NCI-H146 (cell line): ENCODE results near the gene CDH12.
"Not testable (repeated sequence)": the region's sequence is repeated elsewhere in the genome, so short reads cannot be mapped to it uniquely, and the experiment has no call there.

Source experiments
- DNase-seq: peaks from one replicate; lab custom pipeline; 2025; lab: John Stamatoyannopoulos, UW

Gene CDH12

DNA sequence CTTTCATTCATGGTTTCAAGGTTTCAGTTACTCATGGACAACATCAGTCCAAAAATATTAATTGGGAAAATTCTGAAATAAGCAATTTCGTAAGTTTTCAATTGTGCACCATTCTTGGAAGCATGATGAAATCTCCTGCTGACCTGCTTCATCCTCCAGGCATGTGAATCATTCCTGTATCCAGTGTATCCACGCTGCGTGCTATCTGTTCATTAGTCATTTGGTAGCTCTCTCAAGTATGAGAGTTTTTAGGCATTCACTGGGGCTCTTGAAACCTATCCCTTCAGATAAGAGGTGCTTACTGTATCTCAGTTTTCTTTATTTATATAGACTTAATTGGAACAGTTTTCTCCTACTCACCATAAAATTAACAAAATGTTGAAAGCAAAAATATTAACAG lies 293.0 kb downstream of the CDH12 start:
- no peak for DNase-seq

DNA sequence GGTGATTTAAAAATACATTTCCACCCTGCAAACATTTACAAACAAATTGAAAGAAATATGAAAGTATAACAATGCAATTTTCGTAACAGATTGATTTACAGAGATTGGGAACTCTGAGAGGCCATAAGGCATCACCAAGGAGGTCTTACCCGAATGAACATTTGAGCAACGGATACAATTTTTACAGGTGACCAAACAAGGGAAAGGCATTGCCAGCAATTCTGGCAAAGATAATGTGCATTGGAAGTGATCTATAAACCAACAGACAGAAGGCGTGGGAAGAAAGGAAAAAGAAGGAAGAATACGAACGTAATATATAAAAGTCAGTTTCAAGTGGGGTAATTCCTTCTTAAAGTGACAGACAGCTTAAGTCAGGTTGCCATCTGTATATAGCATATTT lies 295.9 kb downstream of the CDH12 start:
- DNase-seq: no peak

DNA sequence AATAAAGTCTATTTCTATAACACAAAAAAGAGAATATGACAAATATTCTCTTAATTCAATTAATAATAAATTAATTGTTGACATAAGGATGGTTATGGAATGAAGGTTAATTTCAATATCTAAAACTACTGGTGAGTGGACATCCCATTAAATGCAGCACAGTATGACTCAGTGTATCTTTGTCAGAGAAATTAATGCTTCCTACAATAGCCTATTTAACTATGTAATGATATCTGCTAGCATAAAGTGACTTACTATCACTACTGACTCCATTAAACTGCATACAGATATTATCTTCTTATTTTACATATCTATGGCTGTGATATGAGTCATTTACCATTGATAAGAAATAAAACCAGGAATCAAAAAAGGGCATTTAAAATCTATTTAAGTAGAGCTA lies 298.7 kb downstream of the CDH12 start:
- DNase-seq: no peak

DNA sequence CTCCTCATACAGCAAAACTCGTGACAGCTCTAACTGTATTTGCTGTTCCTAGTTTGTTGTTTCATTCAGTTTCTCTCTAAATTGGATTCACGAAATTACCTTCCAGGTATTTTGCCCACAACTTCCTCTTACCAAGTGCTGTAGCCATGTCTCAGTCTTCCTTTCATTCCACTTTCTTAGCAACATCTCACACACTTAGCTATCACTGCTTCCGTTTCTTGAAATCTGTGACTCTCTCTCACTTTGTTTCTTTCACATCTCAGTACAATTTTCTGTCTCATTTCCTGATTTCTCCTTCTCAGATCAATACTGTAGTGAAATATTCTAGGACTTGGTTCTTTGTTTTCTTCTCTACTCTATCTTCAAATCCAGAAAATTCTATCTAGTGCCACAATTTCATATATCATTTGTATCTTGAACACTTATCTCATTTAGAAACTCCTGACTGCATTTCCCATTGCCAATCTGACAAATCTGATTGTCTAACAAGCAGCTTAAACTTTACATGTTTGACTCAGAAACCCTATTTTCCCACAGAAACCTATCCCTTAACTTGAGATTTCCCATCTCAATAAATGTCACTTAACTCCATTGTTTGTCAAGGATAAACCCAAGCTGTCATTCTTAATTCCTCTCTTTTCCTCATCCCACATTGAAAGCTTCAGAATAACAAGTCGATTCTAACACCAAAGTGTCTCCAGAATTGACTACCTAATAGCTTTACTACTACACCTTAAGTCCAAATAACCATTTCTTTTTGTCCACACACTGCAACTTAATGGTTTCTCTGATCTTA lies 303.1 kb downstream of the CDH12 start:
- no peak for DNase-seq

DNA sequence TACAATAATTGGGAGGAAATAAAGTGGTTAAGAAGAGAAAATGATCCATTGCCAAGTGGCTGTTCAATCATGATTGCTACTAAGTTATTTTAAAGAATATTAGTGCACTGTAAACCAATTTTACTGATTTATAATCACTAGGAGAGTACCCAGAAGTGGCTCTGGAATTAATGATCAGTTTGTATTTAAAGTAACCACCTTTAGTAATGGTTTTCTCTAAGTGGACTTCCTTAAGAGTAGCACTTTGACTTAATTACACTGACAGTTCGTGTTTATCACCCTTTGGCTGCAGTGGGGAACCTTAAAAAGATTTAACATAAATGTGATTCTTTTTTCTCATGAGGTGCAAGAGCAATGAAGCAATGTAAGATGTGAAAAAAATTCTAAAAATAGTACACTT lies 310.8 kb downstream of the CDH12 start:
- no peak for DNase-seq

DNA sequence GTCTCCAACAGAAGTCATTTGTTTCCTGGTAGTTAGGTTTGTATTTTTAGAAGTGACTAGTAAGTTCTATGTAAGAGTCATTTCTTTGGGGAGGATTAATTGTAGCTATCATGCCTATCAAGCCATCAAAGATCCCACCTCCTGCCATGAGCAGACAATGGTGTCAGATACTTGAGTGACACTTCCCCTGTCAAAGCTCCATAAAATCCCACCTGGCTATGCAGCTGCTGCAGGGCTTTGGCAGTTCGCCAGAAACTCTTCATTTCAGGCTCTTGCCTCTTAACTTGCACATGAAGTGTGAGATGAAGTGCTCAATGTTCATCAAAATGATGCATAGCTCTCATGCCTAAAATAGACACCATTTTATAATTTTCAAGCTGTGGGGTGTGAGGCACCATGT lies 312.1 kb downstream of the CDH12 start:
- DNase-seq: peak; percentile 23

DNA sequence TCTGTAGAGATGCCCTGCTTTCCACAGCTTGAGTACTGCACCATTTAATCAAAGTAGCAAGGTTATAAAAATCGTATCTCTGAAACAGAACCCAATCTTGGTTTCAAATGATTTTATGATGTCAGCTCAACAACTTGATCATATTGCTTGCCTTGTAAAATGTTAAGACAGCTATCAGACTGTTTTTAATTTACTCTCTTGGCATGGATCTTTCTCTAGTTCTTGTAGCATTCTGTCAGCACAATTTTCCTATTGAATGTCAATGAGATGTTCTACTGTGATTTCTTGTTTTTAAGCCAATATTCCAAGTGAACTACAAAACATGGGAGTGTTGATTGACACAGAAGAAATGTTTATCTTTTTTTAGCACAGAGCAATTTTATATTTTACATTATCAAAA lies 313.4 kb downstream of the CDH12 start:
- no peak for DNase-seq

DNA sequence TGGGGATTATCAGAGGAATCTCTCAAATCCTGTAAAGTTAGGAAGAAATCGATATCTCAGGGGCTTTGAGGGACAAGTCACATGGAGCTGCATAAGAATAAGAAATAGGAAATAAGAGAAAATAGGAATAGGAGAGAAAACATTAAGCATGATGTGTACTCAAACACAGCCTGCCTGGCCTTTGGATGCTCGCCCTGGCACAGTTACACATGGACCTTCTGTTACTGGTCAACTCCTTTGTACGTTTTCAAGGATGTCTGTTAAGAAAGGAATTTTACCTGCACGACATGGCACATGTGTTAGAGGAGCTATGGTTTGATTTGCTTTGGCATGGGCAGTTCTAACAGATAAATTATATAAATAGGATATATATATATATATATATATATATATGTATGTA lies 321.2 kb downstream of the CDH12 start:
- no peak for DNase-seq

DNA sequence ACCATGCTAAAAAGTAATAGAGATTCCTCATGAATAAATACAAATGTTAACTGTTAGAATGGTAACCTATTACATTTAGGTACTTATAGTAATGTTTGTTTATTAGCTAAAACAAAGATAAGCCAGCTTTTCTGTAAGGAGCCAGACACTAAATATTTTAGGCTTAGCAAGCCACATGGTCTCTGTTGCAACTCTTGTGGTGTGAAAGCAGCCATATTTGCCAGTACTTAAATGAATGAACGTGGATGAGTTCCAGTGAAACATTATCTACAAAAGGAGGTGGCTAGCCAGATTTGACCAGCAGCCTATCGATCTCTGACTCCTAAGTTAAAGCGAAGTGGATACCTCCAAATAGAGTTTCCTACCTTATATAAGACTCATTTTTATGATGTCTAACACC lies 331.6 kb downstream of the CDH12 start:
- no peak for DNase-seq

DNA sequence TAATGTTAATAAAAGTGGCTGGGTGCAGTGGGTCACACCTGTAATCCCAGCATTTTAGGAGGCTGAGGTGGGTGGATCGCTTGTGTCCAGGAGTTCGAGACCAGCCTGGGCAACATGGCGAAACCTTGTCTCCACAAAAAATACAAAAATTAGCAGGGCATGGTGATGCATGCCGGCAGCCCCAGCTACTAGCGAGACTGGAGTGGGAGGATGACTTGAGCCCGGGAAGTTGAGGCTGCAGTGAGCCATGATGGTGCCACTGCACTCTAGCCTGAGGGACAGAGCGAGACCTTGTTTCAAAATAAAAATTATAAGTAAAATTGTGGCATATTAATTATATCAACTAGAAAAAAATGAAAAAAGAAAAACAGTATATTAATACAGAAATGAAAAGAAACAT lies 336.6 kb downstream of the CDH12 start:
- not testable (repeated sequence) for DNase-seq

DNA sequence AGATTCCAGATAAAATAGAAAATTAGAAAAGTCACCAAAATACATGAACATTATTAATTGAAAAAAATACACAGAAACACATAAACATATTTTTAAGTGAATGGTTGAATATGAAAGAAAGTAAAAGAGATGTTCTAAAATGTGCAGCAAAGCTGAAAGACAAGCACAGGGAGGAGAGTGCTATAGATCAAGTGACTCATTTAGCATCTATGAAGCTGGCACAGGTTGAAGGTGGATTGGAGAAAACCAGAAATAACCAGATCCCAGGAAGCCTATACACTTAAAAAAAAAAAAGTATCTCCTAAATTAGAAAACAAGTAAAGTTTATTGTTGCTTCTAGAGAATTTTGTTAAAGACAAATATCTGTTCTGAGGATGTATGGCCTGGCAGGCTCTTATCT lies 338.9 kb downstream of the CDH12 start:
- no peak for DNase-seq

DNA sequence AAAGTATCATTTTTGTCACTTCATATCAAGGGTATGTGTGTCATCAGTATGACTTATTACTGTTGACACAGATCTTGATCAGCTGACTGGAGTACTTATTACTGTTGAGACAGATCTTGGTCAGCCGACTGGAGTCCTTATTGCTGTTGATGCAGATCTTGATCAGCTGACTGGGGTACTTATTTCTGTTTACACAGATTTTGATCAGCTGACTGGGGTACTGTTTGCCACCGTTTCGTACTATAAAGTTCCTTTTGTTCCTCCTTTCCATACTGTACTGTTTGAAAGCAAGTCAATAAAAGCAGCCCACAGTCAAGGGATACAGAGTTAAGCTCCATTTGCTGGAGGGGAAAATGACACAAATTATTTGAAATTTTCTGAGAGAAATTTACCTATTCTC lies 347.3 kb downstream of the CDH12 start:
- DNase-seq: no peak

DNA sequence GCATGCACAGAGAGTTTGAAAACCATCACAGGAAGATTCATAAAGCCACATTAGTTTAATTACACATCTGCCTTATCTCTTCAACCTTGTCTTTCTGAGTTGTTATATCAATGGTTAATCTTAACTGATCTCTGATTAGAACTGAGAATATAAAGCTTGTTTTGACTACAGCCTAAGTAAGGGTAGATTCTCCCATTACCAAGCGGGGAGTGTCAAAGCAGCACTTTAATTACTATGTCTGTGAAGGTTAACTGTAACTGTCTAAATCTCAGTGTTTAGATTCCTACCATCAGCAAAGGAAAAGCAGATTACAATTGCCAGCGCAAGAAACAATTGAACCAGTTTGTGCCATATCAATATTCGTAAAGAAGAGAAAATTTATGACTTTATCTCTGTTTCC lies 348.7 kb downstream of the CDH12 start:
- no peak for DNase-seq

DNA sequence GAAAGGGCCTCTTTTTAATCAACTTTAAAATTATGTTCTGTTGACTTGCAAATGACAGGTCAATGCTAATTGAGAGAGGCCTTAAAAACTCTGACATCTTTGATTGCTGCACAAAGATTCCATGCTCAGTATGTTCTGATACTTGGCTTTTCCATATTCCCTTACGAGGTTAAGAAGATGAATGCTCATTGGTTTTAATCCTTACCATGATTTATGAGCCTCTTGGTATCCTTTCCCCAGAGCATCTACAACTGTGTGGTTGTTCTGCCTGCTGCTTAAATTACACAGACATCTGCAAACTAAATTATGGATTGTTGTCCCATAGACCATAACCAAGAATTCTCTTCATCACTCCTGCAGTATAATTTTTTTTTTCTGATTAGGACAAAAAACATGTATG lies 352.6 kb downstream of the CDH12 start:
- DNase-seq: no peak

DNA sequence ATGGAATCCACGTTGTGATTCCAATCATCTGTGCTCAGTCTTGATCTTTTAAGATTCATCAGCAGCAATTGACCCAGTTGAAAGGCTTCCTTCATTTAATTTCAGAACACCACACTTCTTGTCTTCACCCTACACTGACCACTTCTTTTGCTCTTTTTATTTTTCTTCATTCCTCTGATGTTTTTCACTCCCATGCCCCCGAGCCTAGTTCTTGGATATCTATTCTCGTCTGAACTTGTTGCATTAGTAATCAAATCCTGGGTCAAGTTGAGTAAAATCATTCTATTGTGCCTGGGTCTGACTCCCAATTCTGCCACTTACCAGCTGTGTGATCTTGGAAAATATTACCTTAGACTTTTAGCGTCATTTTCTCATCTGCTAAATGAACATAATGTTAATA lies 356.5 kb downstream of the CDH12 start:
- no peak for DNase-seq

DNA sequence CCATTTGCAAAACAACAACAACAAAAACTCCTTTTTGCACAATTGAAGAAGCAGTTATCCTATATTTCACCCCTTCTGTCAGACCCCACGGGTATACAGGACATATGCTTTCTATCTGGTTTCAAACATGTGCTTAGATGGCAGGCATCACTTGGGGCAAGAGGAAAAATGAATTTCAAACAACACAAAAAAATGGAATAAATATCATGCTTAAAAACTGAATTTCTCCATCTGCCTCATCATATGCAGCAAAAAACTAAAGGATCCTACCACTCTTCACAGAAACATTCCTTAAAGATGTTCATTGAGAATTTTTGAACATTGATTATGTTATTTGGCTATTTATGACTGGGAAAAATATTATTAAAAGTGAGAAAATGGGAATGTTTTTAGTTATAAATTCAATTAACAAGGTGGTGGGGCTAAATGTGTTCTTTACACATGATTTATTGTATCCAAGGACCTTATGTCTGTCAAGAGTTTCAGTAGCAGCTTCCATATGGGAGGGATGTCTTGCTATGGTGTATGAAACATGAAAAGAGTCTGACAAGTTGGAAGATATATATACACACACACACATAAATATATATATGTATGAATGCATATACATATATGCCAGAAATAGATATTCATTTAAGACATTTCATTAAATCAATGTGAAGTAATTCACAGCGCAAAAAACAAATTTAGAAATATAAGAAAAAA lies 358.0 kb downstream of the CDH12 start:
- no peak for DNase-seq

DNA sequence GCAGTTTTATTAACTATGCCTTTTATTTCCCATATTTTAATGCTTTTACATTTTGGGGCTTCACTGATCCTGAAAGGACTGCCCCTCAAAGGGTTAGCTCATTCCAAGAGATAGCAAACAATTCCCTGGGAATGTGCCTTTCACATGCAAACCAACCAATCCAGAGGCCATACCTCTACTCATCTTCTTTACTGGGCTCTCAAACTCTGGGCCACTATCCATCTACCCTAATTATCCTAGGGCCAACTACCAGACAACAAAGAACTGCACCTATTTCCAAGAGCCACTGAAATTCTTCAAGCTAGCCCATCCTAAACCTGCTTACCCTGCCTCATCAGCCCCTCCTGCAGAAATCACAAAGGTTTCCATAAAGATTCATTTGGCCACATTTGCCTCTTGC lies 364.7 kb downstream of the CDH12 start:
- no peak for DNase-seq

DNA sequence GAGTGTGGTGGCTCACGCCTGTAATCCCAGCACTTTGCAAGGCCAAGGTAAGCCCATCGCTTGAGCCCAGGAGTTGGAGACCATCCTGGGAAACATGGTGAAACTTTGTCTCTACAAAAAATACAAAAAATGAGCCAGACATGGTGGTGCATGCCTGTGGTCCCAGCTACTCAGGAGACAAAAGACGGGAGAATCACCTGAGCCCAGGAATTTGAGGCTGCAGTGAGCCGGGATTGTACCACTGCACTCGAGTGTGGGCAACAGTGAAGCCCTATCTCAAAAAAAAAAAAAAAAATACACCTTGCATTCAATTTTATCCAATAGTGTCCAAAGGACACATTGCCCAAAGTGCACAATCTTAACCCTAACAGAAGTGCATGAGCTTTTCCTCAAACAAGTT lies 372.8 kb downstream of the CDH12 start:
- no peak for DNase-seq

DNA sequence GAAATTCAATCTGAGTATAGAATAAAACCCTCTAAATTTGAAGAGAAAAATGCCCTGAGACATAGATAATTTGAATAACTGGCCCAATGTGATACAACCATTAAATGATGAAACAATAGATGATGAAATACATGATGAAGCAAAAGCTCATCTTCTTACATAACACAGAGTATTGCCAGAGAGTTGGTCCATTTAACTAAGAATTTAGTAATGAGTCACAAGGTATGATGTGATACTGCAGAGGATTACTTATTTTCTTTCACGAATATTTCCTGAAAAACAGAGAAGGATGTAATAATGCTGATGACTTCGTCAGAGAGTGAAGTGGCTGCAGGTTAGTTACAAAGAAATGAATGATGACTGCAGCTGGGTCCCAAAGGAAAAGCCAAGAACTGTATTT lies 379.3 kb downstream of the CDH12 start:
- DNase-seq: no peak

DNA sequence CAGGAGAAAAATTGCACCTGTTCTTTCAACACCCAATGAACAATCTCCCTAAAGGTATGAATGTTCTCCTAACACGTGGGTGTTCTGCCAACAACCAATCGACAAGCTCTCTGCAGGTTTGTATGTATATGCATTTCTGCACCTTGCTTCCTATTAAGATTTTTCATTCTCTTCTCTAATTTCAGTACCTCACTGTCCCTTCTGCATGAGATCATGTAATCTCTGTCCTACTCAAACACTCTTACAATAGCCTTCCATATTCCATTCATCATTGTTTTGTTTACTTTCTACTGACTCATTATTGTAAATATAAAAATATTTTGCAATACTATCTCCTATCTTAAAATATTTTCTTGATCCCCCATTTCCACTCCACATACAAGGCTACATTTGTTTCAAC lies 382.0 kb downstream of the CDH12 start:
- no peak for DNase-seq

DNA sequence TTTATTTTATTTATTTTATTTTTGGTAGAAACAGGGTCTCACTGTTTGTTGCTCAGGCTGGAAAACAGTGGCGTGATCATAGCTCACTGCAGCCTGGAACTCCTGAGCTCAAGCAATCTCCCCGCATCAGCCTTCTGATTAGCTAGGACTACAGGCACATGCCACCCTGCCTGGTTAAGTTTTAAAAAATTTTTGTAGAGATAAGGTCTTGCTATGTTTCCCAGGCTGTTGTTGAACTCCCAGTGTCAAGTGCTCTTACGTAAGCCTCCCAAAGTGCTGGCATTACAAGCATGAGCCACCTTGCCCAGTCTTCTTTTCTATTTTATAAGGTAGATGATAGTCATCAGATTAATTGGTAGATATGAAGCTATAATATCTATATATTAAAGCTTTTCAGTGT lies 382.7 kb downstream of the CDH12 start:
- no peak for DNase-seq

DNA sequence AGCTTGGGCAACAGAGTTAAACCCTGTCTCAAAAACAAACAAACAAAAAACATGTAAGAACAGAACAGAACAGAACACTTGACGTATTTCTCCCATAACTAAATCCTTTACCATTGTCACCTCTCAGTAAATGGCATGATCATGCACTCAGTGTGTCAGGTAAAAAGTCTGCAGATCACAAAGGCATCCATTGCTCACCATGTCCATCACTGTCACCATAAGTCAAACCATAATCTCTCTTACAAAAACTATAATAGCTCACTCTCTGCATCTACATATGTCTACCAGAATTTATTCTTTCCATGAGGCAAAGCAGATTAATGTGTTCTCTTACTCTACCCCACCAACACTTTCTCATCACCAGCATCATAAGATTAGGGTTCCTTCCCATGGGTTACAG lies 387.5 kb downstream of the CDH12 start:
- no peak for DNase-seq

DNA sequence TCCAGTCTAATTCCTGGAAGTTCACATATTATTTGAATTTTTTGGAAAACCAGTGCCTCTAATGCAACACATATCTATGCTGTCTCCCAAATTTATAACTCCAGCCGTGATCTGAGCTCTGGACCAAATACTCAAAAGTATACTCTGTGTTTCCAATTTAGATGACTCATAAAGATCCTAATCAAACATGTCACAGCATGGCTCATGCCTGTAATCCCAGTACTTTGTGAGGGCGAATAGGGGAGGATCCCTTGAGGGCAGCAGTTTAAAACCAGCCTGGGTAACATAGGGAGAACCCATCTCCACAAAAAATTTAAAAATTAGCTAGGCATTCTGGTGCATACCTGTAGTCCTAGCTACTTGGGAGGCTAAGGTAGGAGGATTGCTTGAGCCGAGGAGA lies 388.0 kb downstream of the CDH12 start:
- no peak for DNase-seq

DNA sequence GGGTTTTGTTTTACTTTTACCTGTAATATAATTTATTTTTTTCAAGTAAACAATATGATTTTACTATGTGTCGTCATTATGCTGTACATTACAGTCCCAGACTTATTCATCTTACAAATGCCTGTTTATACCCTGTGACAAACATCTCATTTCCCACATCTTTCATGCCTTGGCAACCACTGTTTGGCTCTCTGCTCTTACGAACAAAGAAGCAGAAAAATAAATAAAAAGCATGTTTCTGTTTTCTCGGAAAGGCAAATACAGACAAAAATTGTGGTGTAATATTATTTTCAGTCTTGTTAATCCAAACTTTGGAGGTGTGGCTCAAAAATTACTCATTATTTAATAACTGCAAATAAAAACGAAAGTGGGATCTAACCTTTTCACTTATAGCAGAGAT lies 393.0 kb downstream of the CDH12 start:
- DNase-seq: no peak
